Measurements from ENCODE around the gene CLIC3.

The CLIC3 gene

DNA sequence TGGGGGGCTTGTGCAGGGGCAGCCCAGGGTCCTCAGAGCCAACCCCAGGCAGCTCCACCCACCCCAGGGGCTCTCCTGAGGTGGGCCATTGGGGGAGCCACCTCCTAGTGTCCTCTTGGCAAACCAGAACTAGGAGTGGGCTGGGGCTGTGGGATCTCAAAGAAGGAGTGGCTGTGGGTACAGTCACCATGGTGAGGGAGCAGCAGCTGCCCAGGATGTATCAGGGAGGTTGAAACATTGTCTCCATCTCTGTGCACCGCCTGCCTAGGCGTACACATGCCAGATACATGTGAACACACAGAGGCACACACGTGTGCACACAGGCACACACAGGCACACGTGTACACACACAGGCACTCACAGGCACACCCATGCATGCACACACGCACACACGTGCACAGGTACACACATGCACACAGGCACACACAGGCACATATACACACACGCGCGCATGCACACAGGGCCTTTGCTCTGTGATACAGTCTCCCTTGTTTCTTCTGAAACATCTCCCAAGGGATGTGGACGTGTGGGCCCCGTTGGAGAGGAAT is 33.6 kb downstream of the CLIC3 start:
- H3K4me3 Mint-ChIP-seq: no peak overlapping the region
- peak overlapping the region; percentile 54 for H3K27ac Mint-ChIP-seq

DNA sequence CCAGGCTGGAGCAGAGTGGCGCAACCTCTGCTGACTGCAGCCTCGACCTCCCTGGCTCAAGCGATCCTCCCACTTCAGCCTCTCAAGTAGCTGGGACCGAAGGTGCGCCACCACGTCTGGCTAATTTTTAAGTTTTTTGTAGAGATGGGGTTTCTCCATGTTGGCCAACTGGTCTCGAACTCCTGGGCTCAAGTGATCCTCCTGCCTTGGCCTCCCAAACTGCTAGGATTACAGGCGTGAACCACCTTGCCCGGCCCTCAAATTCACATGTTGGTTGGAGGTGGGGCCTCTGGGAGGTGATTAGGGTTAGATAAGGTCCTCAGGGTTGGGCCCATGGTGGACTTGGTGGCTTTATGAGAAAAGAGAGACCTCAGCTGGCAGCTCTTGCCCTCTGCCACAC is 34.2 kb downstream of the CLIC3 start:
- Mint-ChIP-seq H3K36me3 (no peaks in the 10 kb centered on the region), H3K4me3 (no peak overlapping the region), H3K4me1 (peaks cover 65% of the 10 kb centered on the region), H3K27ac (peak overlapping the region; percentile 54), H3K9me3 (no peaks in the 10 kb centered on the region)
- DNase-seq (ENCODE audit: low spot score in 2 of 2) (no peak), ATAC-seq (no peak)

More for the DNA sequence above, 33.6 kb downstream of the CLIC3 start:
- ATAC-seq (peak; percentile 38), DNase-seq (ENCODE audit: low spot score in 2 of 2) (no peak)
- Mint-ChIP-seq H3K9me3 (no peaks in the 10 kb centered on the region), H3K36me3 (no peaks in the 10 kb centered on the region), H3K4me1 (peaks cover 62% of the 10 kb centered on the region)

DNA sequence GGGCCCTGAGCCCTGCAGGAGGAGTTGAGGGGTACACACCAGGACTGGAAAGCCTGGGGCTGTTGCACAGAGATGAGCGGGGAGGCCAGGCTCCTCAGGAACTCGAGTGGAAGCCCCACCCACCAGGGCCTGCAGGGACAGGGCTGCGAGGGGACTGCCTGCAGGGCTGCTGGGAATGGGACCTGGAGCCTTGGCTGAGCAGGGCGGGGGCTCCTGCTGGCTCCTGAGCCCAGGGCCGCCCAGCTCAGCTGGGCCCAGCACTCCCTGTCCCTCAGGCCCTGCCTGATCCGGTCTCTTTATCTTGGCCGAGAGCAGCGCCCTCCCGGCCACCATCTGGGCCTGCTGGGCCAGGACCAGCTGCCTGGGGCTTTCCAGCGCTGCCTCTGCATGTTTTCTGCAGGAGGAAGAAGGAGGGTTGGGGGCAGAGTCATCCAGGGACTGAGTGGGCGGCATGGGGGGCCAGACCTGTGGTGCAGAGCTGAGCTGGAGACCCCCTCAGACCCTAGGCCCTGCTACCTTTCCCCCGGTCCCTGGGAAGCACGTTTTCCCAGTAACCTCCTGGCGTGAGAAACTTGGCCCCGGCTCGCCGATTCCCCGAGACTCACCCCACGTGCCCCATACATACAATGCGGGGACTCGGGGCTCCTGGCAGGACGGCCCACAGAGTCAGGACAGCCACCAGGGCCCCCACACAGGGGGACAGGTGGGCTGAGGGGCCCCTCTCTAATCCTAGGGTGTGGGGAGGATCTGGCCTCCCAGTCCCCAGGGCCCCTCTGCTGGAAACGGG is 34.9 kb downstream of the CLIC3 start:
- ATAC-seq (no peak), DNase-seq (ENCODE audit: low spot score in 2 of 2) (no peak)
- Mint-ChIP-seq H3K4me3 (no peak overlapping the region), H3K27ac (peak overlapping the region; percentile 54), H3K4me1 (peaks cover 70% of the 10 kb centered on the region), H3K36me3 (no peaks in the 10 kb centered on the region), H3K9me3 (peaks cover 4% of the 10 kb centered on the region)

DNA sequence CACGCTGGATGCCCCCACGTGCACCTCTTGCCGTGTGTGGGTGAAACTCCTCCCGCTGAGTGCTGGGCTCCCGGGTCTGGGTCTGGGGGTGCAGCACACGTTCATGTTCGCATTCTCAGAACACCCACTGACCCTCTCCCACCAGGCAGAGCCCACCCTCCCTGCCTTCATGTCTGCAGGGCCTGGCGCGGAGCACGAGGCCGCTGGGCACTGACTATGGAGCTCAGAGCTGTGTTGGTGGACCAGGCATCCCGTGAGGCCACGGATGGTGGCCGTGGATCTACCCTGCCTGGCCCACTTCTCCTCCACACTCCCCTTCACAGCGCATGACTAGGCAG is 35.5 kb downstream of the CLIC3 start:
- no peaks in the 10 kb centered on the region for H3K36me3 Mint-ChIP-seq
- H3K4me1 Mint-ChIP-seq: peaks cover 69% of the 10 kb centered on the region
- no peak overlapping the region for H3K4me3 Mint-ChIP-seq
- H3K9me3 Mint-ChIP-seq: peaks cover 5% of the 10 kb centered on the region
- no peak for DNase-seq (ENCODE audit: low spot score in 2 of 2)
- no peak for ATAC-seq
- peak overlapping the region; percentile 14 for H3K27ac Mint-ChIP-seq

DNA sequence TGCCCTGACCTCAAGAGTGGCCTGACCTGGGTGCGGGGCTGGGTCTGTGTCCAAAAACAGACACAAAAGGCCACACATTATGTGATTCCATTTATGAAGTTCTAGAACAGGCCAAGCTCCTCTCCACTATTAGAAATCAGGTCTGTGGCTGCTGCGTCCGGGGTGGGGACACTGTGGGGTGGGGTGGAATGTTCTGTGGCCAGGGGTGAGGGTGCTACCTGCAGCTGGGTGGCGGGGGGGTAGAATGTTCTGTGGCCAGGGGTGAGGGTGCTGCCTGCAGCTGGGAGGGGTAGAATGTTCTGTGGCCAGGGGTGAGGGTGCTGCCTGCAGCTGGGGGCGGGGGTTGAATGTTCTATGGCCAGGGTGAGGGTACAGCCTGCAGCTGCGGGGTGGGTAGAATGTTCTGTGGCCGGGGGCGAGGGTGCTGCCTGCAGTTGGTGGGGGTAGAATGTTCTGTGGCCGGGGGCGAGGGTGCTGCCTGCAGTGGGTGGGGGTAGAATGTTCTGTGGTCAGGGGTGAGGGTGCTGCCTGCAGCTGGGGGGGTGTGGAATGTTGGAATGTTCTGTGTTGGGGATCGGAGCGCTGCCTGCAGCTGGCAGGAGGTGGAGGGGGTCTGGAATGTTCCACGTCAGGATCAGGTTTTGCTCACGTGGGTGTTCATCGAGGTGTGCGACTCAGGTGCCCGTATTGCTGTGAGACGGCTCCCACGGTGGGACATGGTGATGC is 36.0 kb downstream of the CLIC3 start:
- Mint-ChIP-seq H3K36me3 (no peaks in the 10 kb centered on the region), H3K9me3 (peaks cover 5% of the 10 kb centered on the region), H3K27ac (peak overlapping the region; percentile 84), H3K4me3 (no peak overlapping the region), H3K4me1 (peaks cover 66% of the 10 kb centered on the region)
- DNase-seq (ENCODE audit: low spot score in 2 of 2): no peak
- ATAC-seq: no peak

DNA sequence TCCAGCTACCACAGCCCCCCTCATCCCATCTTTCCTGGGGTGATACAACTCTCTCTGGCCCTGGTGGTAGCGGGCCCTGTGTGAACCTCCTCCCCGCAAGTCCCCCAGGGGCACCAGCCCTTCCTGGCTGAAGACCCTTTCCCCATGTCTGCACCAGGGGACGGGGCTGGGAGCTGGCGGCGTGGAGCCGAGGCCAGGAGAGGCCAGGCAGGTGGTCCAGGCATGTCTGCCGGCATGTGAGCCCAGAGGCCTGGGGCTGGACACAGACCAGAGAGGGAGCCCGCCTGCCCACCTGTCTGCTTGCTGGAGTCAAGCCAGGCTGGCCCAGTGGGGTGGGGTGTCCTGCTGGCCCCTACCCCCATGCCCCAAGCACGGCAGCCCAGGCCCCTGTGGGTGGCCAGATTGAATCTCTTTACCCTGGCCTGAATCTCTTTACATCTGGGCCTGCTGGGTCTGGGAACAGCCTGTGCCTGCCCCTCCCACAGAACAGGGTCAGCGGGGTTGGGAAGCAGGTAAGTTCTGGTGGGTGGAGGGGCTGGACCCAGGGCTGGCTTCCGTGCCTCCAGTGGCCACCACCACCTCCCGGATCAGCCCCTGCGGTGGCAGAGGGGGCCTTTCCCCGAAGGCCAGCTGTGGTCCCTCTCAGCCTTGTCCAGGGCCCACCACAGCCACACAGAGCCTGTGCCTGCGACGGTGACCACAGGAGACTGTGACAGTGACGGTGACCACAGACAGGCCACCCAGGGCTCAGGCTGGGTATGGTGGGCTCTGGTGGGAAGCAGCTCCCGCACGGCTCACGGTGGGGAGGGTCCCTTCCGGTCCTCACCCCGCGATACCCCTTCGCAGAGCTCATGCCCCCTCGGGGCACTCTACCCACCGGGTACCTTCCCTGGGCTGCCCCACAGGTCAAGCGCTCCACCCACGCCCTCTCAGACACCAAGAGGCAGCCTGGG is 37.2 kb downstream of the CLIC3 start:
- H3K9me3 Mint-ChIP-seq: peaks cover 5% of the 10 kb centered on the region
- no peak overlapping the region for H3K4me3 Mint-ChIP-seq
- H3K27ac Mint-ChIP-seq: peak overlapping the region; percentile 84
- no peak for ATAC-seq
- H3K36me3 Mint-ChIP-seq: no peaks in the 10 kb centered on the region
- DNase-seq (ENCODE audit: low spot score in 2 of 2): no peak
- H3K4me1 Mint-ChIP-seq: peaks cover 66% of the 10 kb centered on the region

DNA sequence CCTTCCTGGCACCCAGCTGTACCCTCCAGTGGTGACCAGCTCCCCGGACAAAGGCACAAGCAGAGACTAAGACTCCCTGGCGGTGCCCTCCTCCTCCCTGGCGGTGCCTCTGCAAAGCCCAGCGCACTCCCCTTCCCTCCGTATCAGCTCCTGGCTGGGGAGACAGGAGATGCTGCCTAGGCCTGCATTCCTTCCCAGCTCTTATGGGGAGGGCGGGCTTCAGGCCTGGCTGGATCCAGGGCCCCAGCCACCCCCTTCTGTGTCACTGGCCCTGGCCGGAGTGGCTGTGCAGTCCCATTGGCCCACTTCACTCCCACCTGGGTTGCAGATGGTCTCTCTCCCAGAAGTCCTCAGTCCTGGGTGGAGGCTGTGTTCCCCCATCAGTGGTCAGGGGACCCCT is 37.9 kb downstream of the CLIC3 start:
- peaks cover 5% of the 10 kb centered on the region for H3K9me3 Mint-ChIP-seq
- no peaks in the 10 kb centered on the region for H3K36me3 Mint-ChIP-seq
- ATAC-seq (no peak), DNase-seq (ENCODE audit: low spot score in 2 of 2) (no peak)
- H3K4me3 Mint-ChIP-seq: no peak overlapping the region
- H3K27ac Mint-ChIP-seq: peak overlapping the region; percentile 43
- peaks cover 65% of the 10 kb centered on the region for H3K4me1 Mint-ChIP-seq

DNA sequence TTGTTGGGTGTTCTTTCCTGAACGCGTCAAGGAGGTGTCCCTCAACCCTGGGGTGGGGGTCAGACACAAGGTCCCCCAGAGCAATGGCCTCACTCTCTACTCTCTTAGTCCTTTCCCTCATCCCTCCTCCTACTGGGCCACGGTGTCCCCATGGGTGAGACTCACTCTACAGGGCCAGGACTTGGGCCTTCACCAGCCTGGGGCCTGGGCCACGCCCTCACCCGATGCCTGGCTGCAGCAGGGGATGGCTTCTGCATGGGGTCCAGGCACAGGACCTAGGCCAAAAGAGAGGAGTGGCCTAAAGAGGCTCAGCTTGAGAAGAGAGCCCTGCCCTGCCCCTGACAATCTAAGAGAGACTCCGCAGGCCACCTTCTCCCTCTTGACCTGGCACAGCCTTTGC is 38.5 kb downstream of the CLIC3 start:
- H3K36me3 Mint-ChIP-seq: no peaks in the 10 kb centered on the region
- ATAC-seq (no peak), DNase-seq (ENCODE audit: low spot score in 2 of 2) (no peak)
- peaks cover 59% of the 10 kb centered on the region for H3K4me1 Mint-ChIP-seq
- H3K9me3 Mint-ChIP-seq: peaks cover 5% of the 10 kb centered on the region
- H3K4me3 Mint-ChIP-seq: no peak overlapping the region
- H3K27ac Mint-ChIP-seq: peak overlapping the region; percentile 43

DNA sequence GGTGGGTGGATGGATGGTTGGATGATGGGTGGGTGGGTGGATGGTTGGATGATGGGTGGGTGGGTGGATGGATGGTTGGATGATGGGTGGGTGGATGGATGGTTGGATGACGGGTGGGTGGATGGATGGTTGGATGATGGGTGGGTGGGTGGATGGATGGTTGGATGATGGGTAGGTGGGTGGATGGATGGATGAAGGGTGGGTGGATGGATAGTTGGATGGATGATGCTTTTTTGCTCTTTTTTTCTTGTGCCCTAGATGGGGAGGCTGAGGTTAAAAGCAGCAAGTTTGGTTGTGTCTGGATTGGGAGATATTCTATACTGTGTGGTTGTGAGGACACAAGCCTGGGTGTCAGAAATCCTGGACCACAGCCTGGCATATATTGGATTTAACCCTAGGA is 38.9 kb downstream of the CLIC3 start:
- H3K4me1 Mint-ChIP-seq: peaks cover 55% of the 10 kb centered on the region
- peaks cover 5% of the 10 kb centered on the region for H3K9me3 Mint-ChIP-seq
- DNase-seq (ENCODE audit: low spot score in 2 of 2) (no peak), ATAC-seq (no peak)
- H3K27ac Mint-ChIP-seq: no peak overlapping the region
- H3K36me3 Mint-ChIP-seq: no peaks in the 10 kb centered on the region
- H3K4me3 Mint-ChIP-seq: no peak overlapping the region

DNA sequence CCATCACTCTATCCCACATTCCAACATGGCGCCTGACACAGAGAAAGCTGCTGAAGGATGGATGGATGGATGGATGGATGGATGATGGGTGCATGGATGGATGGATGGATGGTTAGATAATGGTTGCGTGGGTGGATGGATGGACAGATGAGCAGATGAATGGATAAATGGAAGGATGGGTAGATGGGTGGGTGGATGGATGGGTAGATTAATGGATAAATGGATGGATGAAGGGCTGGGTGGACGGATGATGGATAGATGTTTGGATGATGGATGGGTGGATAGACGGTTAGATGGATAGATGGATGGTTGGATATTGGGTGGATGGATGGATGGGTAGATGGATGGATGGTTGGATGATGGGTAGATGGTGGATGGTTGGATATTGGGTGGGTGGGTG is 39.8 kb downstream of the CLIC3 start:
- no peak for ATAC-seq
- H3K36me3 Mint-ChIP-seq: no peaks in the 10 kb centered on the region
- H3K27ac Mint-ChIP-seq: no peak overlapping the region

DNA sequence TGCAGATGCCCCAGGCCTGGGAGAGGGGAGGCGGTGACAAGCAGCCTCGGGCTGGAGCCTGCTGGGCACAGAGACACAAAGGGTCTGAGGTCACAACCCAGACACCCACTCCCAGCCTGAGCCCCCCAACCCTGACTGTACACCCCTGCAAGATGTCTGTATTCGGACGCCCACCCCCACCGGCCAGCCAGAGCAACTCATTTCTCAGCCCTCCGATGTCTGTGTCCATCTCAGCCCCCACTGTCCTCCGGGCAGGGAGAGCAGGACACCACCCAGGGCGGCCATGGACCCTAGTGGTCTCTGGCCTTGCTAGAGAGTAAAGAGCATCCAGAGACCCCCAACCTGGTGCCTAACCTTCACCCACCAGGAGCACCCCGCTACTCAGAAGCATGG is 40.4 kb downstream of the CLIC3 start:
- Mint-ChIP-seq H3K27ac (no peak overlapping the region), H3K36me3 (no peaks in the 10 kb centered on the region), H3K9me3 (peaks cover 5% of the 10 kb centered on the region), H3K4me3 (no peak overlapping the region), H3K4me1 (peaks cover 54% of the 10 kb centered on the region)
- no peak for ATAC-seq
- DNase-seq (ENCODE audit: low spot score in 2 of 2): no peak

More for the DNA sequence above, 39.8 kb downstream of the CLIC3 start:
- Mint-ChIP-seq H3K9me3 (peaks cover 5% of the 10 kb centered on the region), H3K4me3 (no peak overlapping the region), H3K4me1 (peaks cover 55% of the 10 kb centered on the region)
- no peak for DNase-seq (ENCODE audit: low spot score in 2 of 2)

DNA sequence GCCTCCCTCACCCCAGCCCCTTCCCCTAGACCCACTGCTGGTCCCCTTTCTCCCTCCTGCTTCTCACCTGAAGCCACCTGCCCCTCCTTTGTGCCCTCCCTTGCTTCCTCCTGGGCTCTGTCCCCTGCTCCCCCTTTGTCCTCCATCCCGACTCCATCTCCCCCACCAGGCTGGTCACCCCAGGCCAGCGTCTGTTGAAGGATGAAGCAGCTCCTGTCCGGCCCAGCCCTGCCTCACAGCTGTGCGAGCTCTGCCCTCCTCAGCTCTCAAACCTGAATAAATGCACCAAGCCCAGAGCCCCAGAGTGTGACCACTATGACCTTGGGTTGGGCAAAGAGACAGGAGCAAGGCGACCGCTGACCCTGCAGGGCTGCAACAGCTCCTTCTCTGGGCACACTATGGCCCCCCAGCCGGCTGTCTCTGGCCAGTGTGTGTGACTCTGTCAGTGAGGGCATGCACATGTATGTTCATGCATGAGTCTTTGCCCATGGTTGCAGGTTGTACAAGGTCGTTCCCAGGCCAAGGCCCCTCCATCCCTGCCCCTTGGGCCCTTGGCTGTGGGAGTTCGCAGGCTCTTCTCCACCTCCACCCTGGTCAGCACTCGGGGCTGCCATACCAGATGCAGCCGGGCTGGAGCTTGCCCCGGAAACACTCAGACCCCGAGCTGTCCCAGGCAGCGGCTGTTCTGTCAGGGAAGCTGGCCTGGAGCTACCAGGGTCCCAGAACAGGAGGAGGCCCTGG is 41.0 kb downstream of the CLIC3 start:
- no peak for ATAC-seq
- no peak overlapping the region for H3K4me3 Mint-ChIP-seq
- H3K27ac Mint-ChIP-seq: no peak overlapping the region
- H3K36me3 Mint-ChIP-seq: no peaks in the 10 kb centered on the region
- DNase-seq (ENCODE audit: low spot score in 2 of 2): no peak
- peaks cover 5% of the 10 kb centered on the region for H3K9me3 Mint-ChIP-seq
- peaks cover 49% of the 10 kb centered on the region for H3K4me1 Mint-ChIP-seq

DNA sequence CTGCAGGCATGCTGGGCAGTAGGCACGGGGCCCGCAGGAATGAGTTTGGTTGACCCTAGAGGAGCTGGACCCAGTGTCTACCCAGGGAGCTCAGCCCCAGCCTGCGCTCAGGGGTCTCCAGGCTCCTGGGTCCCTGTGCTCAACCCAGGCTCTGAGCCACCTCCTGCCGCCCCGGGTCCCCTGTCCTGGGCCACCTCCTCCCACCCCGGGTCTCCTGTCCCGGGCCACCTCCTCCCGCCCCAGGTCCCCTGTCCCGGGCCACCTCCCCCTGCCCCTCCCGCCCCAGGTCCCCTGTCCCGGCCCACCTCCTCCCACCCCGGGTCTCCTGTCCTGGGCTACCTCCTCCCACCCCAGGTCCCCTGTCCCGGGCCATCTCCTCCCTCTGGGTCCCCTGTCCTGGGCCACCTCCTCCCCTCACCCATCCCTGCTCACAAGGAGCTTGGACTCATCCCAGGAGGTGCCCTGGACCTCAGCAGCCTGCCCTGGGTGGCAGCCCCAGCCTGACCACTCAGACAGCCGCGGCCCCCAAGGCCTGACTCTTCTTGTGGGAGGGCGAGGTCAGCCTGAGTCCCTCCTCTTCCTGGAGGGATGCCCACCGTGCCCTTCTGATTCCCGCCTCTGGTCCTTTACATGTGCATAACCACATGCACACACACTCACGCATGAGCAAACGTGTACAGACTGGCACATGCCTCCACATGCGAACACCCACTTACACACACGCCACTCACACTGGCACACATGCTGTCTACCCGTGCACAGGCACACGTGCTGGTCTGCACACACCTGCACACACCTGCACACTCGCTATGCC is 41.9 kb downstream of the CLIC3 start:
- H3K9me3 Mint-ChIP-seq: peaks cover 5% of the 10 kb centered on the region
- no peak for ATAC-seq
- H3K4me3 Mint-ChIP-seq: no peak overlapping the region
- H3K4me1 Mint-ChIP-seq: peaks cover 48% of the 10 kb centered on the region
- H3K27ac Mint-ChIP-seq: no peak overlapping the region
- no peaks in the 10 kb centered on the region for H3K36me3 Mint-ChIP-seq
- no peak for DNase-seq (ENCODE audit: low spot score in 2 of 2)

DNA sequence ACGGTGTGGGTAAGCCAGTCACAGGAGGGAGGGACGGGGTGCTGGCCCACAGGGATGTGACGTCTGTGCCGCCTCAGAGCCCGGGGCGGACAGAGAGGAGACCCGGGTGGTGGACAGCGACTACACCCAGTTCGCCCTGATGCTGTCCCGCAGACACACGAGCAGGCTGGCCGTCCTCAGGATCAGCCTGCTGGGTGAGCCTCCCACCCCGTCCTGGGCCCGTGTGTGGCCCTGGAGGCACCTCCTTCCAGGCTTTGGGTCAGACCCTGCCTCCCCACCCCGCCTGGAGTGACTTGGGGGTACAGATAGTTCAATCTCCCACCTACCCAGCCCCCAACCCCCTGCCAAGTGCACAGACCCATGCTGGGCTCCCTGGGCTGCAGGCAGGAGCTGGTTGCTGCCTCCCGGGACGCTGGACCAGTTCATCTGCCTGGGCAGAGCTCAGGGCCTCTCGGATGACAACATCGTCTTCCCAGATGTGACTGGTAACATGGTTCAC is 42.5 kb downstream of the CLIC3 start:
- no peak for DNase-seq (ENCODE audit: low spot score in 2 of 2)
- ATAC-seq: no peak
- Mint-ChIP-seq H3K4me3 (no peak overlapping the region), H3K4me1 (peaks cover 41% of the 10 kb centered on the region), H3K27ac (no peak overlapping the region), H3K36me3 (no peaks in the 10 kb centered on the region), H3K9me3 (peaks cover 5% of the 10 kb centered on the region)

All from stimulated activated effector memory CD8-positive, alpha-beta T cell treated with anti-CD3 and anti-CD28 coated beads, Interleukin-12 subunit alpha, Interleukin-12 subunit beta, amount 100 ng/mL, for 72 hours (primary cell).